HepG2 (cell line): ENCODE results near the gene TLR9. TPM values are rescaled to one million over a fixed set of nuclear protein-coding genes. Genes with fewer than 3 reads are reported as not detected.

Source experiments
- ATM ChIP-seq: fragments of 450-650 bp; IDR thresholded peaks from 2 replicates; pipeline ENCODE4 v1.7.1; 2017; ENCODE audit warnings: mild to moderate bottlenecking, borderline replicate concordance
- CC2D1A ChIP-seq: sonication (generic); formaldehyde crosslinking; IDR thresholded peaks from 2 replicates; pipeline ENCODE4 v1.8.1; 2023; ENCODE audit warnings: mild to moderate bottlenecking, missing genetic modification reagents
- ETV5 ChIP-seq: IDR thresholded peaks from 2 replicates; pipeline ENCODE4 v1.6.1; 2018; ENCODE audit warnings: missing biosample characterization, missing genetic modification reagents, inconsistent platforms, borderline replicate concordance
- FLYWCH1 ChIP-seq: sonication (generic); formaldehyde crosslinking; IDR thresholded peaks from 2 replicates; pipeline ENCODE4 v1.8.1; 2023; ENCODE audit warnings: mild to moderate bottlenecking, missing genetic modification reagents
- GABPB1 ChIP-seq: IDR thresholded peaks from 2 replicates; pipeline ENCODE4 v1.6.1; 2016; ENCODE audit warnings: mild to moderate bottlenecking, missing genetic modification reagents, moderate library complexity, missing compliant biosample characterization
- HMG20A ChIP-seq: IDR thresholded peaks from 2 replicates; pipeline ENCODE4 v1.6.1; 2016; ENCODE audit warnings: borderline replicate concordance
- IRF1 ChIP-seq: sonication (generic); formaldehyde crosslinking; IDR thresholded peaks from 2 replicates; pipeline ENCODE4 v1.4.0; 2020; ENCODE audit warnings: low read depth, mild to moderate bottlenecking, missing genetic modification reagents
- IRF9 ChIP-seq: sonication (generic); formaldehyde crosslinking; IDR thresholded peaks from 2 replicates; pipeline ENCODE4 v1.8.0; 2022; ENCODE audit warnings: missing genetic modification reagents, mild to moderate bottlenecking, borderline replicate concordance
- MIER2 ChIP-seq: IDR thresholded peaks from 2 replicates; pipeline ENCODE4 v1.6.1; 2016; ENCODE audit warnings: missing biosample characterization, missing genetic modification reagents
- MTF2 ChIP-seq: sonication (generic); formaldehyde crosslinking; IDR thresholded peaks from 2 replicates; pipeline ENCODE4 v1.5.0; 2020; ENCODE audit warnings: missing genetic modification reagents, borderline replicate concordance
- MXD1 ChIP-seq: sonication (generic); formaldehyde crosslinking; IDR thresholded peaks from 2 replicates; pipeline ENCODE4 v1.4.0; 2020; ENCODE audit warnings: mild to moderate bottlenecking, missing genetic modification reagents
- PLRG1 ChIP-seq: fragments of 450-650 bp; conservative IDR thresholded peaks from 2 replicates; pipeline ENCODE4 v1.6.1; 2016
- RELA ChIP-seq: sonication (generic); formaldehyde crosslinking; IDR thresholded peaks from 2 replicates; pipeline ENCODE4 v1.4.0; 2020; ENCODE audit warnings: missing genetic modification reagents
- RORA ChIP-seq: sonication (generic); formaldehyde crosslinking; IDR thresholded peaks from 2 replicates; pipeline ENCODE4 v1.5.0; 2020; ENCODE audit warnings: mild to moderate bottlenecking, missing genetic modification reagents, moderate library complexity
- SKI ChIP-seq: fragments of 450-650 bp; IDR thresholded peaks from one replicate; pipeline ENCODE4 v1.6.1; 2018; ENCODE audit warnings: mild to moderate bottlenecking; ENCODE audit not compliant: partially characterized antibody
- SNAPC5 ChIP-seq: sonication (generic); formaldehyde crosslinking; IDR thresholded peaks from 2 replicates; pipeline ENCODE4 v1.8.1; 2023; ENCODE audit warnings: mild to moderate bottlenecking, missing genetic modification reagents, borderline replicate concordance
- SNRNP70 ChIP-seq: fragments of 200-400 bp; formaldehyde crosslinking; IDR thresholded peaks from 2 replicates; pipeline ENCODE4 v1.6.1; 2017; ENCODE audit warnings: mild to moderate bottlenecking, low read depth, low read length, moderate library complexity
- SOX13 ChIP-seq, 3 experiments: fragments of 450-650 bp in 1 of 3; sonication (generic) in 1 of 3; formaldehyde crosslinking in 1 of 3; IDR thresholded peaks in 2 of 3; conservative IDR thresholded peaks in 1 of 3; 2 replicates each; pipeline versions ENCODE4 v1.5.0 to v1.6.1; 2016 to 2020; ENCODE audit warnings: antibody characterized with exemption in 1 of 3, mild to moderate bottlenecking in 1 of 3, missing compliant biosample characterization in 1 of 3, missing genetic modification reagents in 1 of 3, moderate library complexity in 1 of 3
- ZBTB1 ChIP-seq: sonication (generic); formaldehyde crosslinking; IDR thresholded peaks from 2 replicates; pipeline ENCODE4 v1.4.0; 2020; ENCODE audit warnings: missing genetic modification reagents, borderline replicate concordance
- ZIK1 ChIP-seq: sonication (generic); formaldehyde crosslinking; IDR thresholded peaks from 2 replicates; pipeline ENCODE4 v1.5.0; 2020; ENCODE audit warnings: mild to moderate bottlenecking, low read depth, missing genetic modification reagents, borderline replicate concordance
- ZMAT3 ChIP-seq: sonication (generic); formaldehyde crosslinking; conservative IDR thresholded peaks from 2 replicates; pipeline ENCODE4 v1.7.0; 2021; ENCODE audit warnings: missing genetic modification reagents
- ZNF12 ChIP-seq: sonication (generic); formaldehyde crosslinking; IDR thresholded peaks from 2 replicates; pipeline ENCODE4 v1.5.0; 2020; ENCODE audit warnings: missing genetic modification reagents
- ZNF160 ChIP-seq: sonication (generic); formaldehyde crosslinking; IDR thresholded peaks from 2 replicates; pipeline ENCODE4 v1.8.0; 2022; ENCODE audit warnings: mild to moderate bottlenecking, inconsistent platforms, missing genetic modification reagents
- ZNF180 ChIP-seq: sonication (generic); formaldehyde crosslinking; IDR thresholded peaks from 2 replicates; pipeline ENCODE4 v1.4.0; 2020; ENCODE audit warnings: low read depth, missing genetic modification reagents, borderline replicate concordance
- ZNF282 ChIP-seq: fragments of 450-650 bp; IDR thresholded peaks from 2 replicates; pipeline ENCODE4 v1.6.1; 2018; ENCODE audit not compliant: partially characterized antibody
- ZNF362 ChIP-seq: sonication (generic); formaldehyde crosslinking; IDR thresholded peaks from 2 replicates; pipeline ENCODE4 v1.4.0; 2020; ENCODE audit warnings: missing genetic modification reagents, mild to moderate bottlenecking, borderline replicate concordance
- ZNF615 ChIP-seq: sonication (generic); formaldehyde crosslinking; IDR thresholded peaks from 2 replicates; pipeline ENCODE4 v1.5.0; 2020; ENCODE audit warnings: mild to moderate bottlenecking, missing genetic modification reagents, borderline replicate concordance
- ZNF713 ChIP-seq: sonication (generic); formaldehyde crosslinking; IDR thresholded peaks from 2 replicates; pipeline ENCODE4 v1.4.0; 2020; ENCODE audit warnings: mild to moderate bottlenecking, missing genetic modification reagents
- ZSCAN29 ChIP-seq: sonication (generic); formaldehyde crosslinking; conservative IDR thresholded peaks from 2 replicates; pipeline ENCODE4 v1.4.0; 2020; ENCODE audit warnings: mild to moderate bottlenecking, missing genetic modification reagents
- polyA plus RNA-seq, 8 experiments: library from polyadenylated mRNA; depleted of rRNA in 3 of 8; stranded (reverse) in 7 of 8; unstranded in 1 of 8; fragments of >200 nt; fragmentation: Illumina TruSeq in 4 of 8; extraction: Trizol in 4 of 8; gene quantifications; 2 replicates each; pipeline versions ENCODE4 v1.2.1 to v1.2.3, GENCODE V29; 2011 to 2016; ENCODE audit warnings: low read depth in 4 of 8, missing spikeins in 1 of 8, mixed read lengths in 1 of 8; ENCODE audit not compliant: insufficient read depth in 1 of 8
- total RNA-seq, 5 experiments: library from RNA; depleted of rRNA; stranded (reverse); fragments of >200 nt; fragmentation: Illumina TruSeq; extraction: Trizol; gene quantifications; 2 replicates each; pipeline ENCODE4 v1.2.3, GENCODE V29; 2016; ENCODE audit warnings: low read depth in 1 of 5

The TLR9 gene
- total and polyA plus RNA-seq, 2 of the 13 experiments (the other 11 are each of a cell fraction or from before 2014, with no cell fraction given) = not detected

- TF ChIP-seq FLYWCH1 (CRISPR knock-in tag) (no peak), ZNF615 (CRISPR knock-in tag) (no peak), GABPB1 (CRISPR knock-in tag) (no peak; the same call in 1 of the 2 replicates), ZNF180 (CRISPR knock-in tag) (no peak), SKI (peak; percentile 63), ETV5 (CRISPR knock-in tag) (peak; percentile 62; the same call in 1 of the 2 replicates), ZSCAN29 (CRISPR knock-in tag) (no peak), IRF1 (CRISPR knock-in tag) (no peak), ATM (peak; percentile 95; the same call in 1 of the 2 replicates), ZMAT3 (CRISPR knock-in tag) (peak; percentile 70; the same call in 1 of the 2 replicates), ZBTB1 (CRISPR knock-in tag) (no peak), PLRG1 (no peak), IRF9 (no peak), ZNF713 (CRISPR knock-in tag) (no peak), MTF2 (CRISPR knock-in tag) (no peak), SNAPC5 (CRISPR knock-in tag) (no peak), SNRNP70 (no peak), ZIK1 (CRISPR knock-in tag) (no peak), MIER2 (peak; percentile 71; the same call in 1 of the 2 replicates), HMG20A (CRISPR knock-in tag) (peak; percentile 90), CC2D1A (CRISPR knock-in tag) (no peak), ZNF362 (CRISPR knock-in tag) (peak; percentile 99), ZNF12 (peak; percentile 91), RORA (CRISPR knock-in tag) (no peak), ZNF282 (no peak), ZNF160 (CRISPR knock-in tag) (peak; percentile 63; the same call in 1 of the 2 replicates), MXD1 (CRISPR knock-in tag) (no peak), SOX13 (IDR thresholded peaks at IDR 0.05) (peak; percentile 83), SOX13 (CRISPR knock-in tag; conservative IDR thresholded peaks at IDR 0.05 in 1 of 2, IDR thresholded peaks at IDR 0.05 in 1 of 2) (peak in 1 of 2 experiments; percentile 91; a peak in 2 of 4 replicates), RELA (CRISPR knock-in tag) (no peak)
Measured at GRCh38 chr3:52210550-52211046, 14.8 kb downstream of the TLR9 start (continued).
